Hair follicle dermal papilla cell (primary cell): ENCODE data around the gene ATRX. TPM values are rescaled to one million over a fixed set of nuclear protein-coding genes. Genes with fewer than 3 reads are reported as not detected.

Experiments used
- small RNA-seq: library from RNA; depleted of rRNA; stranded (forward); fragments of <200 nt; gene quantifications from one replicate; pipeline ENCODE3, GENCODE V24; 2012
- total RNA-seq: library from RNA; depleted of rRNA; stranded (reverse); fragments of >200 nt; gene quantifications from 2 replicates; pipeline ENCODE4 v1.2.3, GENCODE V29; 2012

The ATRX gene
- total RNA-seq: 64.8 and 78.2 TPM in 2 replicates

DNA sequence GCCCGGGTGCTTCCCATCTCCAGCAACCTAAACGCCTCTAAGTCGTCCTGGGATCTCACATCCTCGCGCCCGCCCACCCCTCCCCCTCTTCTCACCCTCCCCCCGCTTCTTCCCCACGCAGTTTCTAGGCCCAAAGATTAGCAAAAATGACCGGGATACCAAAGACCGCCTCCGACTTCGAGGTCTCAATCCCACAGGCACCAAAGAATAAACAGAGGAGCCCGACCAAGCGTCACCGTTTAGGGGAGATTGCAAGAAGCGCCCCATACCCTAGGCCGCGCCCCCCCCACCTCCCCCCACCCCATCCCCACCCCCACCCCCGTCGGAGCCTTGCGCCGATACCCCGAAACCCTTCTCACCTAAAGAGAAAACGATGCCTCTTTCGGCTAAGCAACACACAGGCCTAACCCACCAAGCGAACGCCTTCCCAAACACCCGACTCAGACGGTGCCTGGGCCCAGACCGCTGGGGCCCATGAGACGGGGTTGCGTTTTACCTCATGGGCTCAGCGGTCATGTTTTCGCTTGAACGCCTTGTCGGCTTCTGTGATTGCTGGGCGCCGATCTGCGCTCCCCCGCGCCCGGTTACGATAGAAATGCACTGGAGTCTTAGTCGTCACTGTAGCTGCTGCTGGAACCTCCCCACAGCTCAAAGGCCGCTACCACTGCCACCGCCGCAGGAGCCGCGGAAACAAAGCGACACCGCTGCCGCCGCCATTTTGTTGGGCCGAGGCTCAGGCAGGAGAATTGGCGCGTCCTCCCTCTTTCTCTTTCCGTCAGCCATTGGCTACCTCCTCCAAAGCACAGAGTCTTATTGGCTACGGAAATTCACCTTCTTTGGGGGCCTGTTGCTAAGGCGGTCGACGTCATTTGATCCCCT lies at the start of gene ATRX:
ATRX (minus strand) TSS at position 731 of the 879 bp plus-strand sequence; CDS start at position 516, 215 bp downstream.

Small RNAs within 50 kb of the gene (small RNA-seq; reads per million reads assigned to genes)
- gene FABP5P15: not detected

Other genes starting within 250 kb of the ATRX start
- gene MAGT1, start 109.2 kb upstream of the ATRX start, total RNA-seq: 72.1 and 81.6 TPM in 2 replicates
- 127 and 140 TPM in 2 replicates for gene COX7B, start 113.3 kb upstream of the ATRX start, total RNA-seq
- 13.8 and 17.2 TPM in 2 replicates for gene ATP7A, start 124.5 kb upstream of the ATRX start, total RNA-seq
- gene PGAM4, start 183.4 kb upstream of the ATRX start, total RNA-seq: not detected in 2 replicates